ENCODE measurements around the gene ACD.

Gene ACD

DNA sequence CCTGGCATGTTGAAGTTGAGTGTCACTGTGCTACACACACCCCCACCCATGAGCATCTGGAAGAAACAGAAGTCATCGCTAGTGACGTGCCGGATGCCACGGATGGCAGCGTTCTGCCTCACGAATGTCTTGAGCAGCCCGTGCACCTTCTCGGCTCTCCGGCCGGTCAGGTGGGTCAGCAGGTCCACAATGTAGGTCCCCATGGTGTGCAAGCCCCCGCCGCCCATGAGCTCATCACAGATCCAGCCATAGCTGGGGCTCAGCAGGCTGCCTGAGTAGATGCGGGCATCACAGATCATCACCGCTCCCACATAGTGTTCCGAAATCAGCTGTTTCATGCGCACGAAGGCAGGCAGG, 15.5 kb upstream of the ACD start:
- no peak for FAIRE-seq

- no peak for FAIRE-seq
Measured at GRCh38 chr16:67674851-67675578, 15.0 kb upstream of the ACD start.

GRCh38 chr16:67673712-67674580, 13.9 kb upstream of the ACD start:
- FAIRE-seq = no peak

- FAIRE-seq = no peak
Measured at GRCh38 chr16:67672739-67673662, 12.9 kb upstream of the ACD start.

GRCh38 chr16:67672306-67672705, 12.2 kb upstream of the ACD start:
- no peak for FAIRE-seq

DNA sequence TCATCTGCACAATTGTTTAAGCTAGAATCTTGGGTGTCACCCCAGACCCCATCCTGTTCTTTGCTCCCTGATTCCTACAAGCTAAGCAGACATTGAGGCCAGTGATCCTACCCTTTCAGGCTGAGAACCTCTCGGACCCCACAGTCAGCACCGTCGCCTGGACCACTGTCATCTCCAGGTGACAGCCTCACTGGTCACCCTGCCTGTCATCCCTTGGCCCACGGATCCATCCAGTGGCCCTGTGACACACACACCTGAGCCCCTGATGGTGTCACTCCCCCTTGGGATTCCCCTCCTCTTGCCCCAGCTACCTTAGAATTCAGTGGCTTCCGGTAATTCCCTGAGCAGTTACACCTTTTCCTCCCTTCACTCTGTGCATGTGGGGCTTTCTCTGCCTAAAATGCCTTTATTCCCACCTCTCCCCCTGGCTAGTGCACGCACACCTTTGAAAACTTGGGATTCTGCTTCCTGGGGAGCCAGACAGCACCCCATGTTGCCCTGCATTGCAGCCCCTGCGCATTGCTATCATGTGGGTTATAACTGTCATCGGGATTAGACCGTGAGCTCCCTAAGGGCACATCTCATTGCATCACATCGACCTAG, 9.5 kb upstream of the ACD start:
- FAIRE-seq = no peak

- no peak for FAIRE-seq
Measured at GRCh38 chr16:67668495-67669157, 8.6 kb upstream of the ACD start.

- FAIRE-seq = no peak
Measured at GRCh38 chr16:67667817-67668494, 7.9 kb upstream of the ACD start.

GRCh38 chr16:67667453-67667816, 7.4 kb upstream of the ACD start:
- FAIRE-seq = no peak

DNA sequence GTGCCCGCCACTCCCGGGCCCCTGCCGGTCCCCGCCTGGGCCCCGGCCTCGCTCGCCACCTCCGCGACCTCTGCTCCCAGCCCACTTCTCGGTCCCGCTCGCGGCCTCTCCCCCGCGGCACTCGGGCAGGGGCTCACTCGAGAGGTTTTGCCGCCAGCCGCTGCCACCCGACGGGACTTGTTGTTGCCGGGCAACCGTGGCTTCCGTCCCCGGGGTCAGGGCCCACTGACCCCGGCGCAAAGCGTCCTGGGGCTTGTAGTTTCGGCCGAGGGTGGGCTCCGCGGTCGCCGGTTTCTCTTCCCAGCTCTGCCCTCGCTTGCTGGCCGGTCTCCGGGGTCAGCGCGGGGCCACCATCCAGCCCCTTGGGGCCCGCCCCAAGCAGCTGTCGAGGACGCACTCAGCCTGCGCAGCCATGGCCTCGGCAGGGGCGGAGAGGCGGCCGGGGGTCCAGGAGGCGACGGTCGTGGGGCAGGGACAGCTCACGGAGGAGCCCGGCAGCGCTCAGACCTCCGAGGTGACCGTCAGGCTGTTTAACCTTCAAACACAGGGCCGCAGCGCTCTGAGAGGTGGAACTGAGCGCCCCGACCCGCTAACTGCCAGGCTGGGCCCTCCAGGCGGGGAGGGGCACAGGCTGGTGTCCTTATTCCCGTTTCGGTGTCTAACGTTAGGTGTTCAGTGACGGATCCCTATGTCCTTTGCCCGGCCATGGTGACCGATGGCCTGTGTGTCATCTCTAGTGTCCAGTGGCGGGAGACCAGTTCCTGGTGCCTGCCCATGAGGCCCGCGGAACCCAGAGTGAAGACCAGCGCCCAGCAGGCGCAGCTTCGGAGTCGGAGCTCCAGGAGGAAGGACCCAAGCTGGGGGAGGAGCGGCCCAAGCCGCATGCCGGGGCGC, 6.7 kb upstream of the ACD start, which contains the start of the genes C16orf86 and ENKD1:
TSS of gene C16orf86 (plus strand) at position 256 of the 894 bp plus-strand sequence. CDS start at position 413, 157 bp downstream.
TSS of gene ENKD1 (minus strand) at position 192 of the 894 bp plus-strand sequence. CDS start 308 bp downstream, outside the sequence.
- no peak for FAIRE-seq

GRCh38 chr16:67666032-67666551, 6.0 kb upstream of the ACD start:
- FAIRE-seq = no peak

- no peak for FAIRE-seq
Measured at GRCh38 chr16:67665598-67665997, 5.5 kb upstream of the ACD start.

DNA sequence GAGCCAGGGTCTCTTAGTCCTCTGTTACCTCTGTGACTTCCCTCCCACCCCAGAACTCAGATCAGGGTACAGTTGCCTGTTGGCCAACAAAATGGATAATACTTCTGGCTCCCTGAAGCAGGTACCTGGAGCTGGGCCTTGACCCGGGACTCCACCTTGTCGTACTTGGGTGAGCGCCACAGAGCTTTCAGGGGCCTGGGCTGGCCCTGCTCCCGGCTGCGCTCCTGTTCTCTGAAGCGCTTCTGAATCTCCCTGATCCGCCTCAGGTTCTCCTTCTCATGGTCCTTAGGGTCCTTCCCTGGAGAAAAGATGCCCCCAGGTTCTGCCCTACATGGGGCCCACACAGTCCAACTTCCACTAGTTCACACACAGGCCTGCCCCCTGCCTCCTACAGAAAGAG, 4.8 kb upstream of the ACD start:
- FAIRE-seq = no peak

DNA sequence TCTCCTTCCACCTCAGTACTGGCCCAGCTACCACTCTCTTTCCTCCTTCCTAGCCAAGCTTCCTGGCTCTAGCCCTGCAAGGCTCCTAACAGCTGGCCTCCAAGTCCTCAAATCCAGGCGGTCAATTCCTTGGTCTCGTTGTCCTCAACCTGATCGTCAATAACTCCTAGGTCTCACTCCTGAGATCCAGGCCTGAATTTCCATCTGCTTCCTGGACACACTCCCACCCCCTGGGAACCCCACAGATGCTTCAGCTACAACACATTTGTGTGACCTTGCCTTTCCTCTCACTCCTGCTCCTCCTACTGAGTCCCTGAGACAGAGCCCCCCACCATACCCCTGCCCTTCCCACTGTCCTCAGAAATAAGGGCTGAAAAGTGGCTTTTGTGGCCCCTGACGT, 4.2 kb upstream of the ACD start:
- FAIRE-seq = no peak

- FAIRE-seq = no peak
Measured at GRCh38 chr16:67663877-67664222, 3.8 kb upstream of the ACD start.

GRCh38 chr16:67663151-67663876, 3.3 kb upstream of the ACD start:
- no peak for FAIRE-seq

DNA sequence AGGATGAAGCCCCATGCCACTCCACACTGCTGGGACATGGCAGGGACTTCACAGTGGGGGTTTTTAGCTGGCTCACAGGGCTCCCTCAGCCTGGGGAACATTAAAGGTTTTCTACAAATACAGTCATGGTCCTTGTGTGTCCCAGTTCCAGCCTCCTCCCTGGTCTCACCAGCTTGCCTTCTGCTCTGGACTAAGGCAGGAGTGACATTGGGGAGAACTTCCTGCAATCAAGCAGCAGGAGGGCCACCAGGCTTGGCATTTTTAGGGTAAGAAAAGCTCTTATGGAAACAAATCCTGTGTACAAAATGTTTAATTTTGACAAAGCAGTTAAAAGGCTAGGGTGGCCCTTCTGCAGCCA, 2.6 kb upstream of the ACD start:
- FAIRE-seq = no peak

DNA sequence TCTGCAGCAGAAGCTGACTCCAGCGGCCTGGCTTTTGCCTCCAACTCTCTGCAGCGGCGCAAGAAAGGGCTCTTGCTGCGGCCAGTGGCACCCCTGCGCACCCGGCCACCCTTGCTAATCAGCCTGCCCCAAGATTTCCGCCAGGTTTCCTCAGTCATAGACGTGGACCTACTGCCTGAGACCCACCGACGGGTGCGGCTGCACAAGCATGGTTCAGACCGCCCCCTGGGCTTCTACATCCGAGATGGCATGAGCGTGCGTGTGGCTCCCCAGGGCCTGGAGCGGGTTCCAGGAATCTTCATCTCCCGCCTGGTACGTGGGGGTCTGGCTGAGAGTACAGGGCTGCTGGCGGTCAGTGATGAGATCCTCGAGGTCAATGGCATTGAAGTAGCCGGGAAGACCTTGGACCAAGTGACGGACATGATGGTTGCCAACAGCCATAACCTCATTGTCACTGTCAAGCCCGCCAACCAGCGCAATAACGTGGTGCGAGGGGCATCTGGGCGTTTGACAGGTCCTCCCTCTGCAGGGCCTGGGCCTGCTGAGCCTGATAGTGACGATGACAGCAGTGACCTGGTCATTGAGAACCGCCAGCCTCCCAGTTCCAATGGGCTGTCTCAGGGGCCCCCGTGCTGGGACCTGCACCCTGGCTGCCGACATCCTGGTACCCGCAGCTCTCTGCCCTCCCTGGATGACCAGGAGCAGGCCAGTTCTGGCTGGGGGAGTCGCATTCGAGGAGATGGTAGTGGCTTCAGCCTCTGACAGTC, 2.0 kb upstream of the ACD start:
- no peak for FAIRE-seq

All from A204.1 (cell line).